Measurements from ENCODE around the gene COPS3.
"Not testable (repeated sequence)": the region's sequence is repeated elsewhere in the genome, so short reads cannot be mapped to it uniquely, and the experiment has no call there.

Gene COPS3

DNA sequence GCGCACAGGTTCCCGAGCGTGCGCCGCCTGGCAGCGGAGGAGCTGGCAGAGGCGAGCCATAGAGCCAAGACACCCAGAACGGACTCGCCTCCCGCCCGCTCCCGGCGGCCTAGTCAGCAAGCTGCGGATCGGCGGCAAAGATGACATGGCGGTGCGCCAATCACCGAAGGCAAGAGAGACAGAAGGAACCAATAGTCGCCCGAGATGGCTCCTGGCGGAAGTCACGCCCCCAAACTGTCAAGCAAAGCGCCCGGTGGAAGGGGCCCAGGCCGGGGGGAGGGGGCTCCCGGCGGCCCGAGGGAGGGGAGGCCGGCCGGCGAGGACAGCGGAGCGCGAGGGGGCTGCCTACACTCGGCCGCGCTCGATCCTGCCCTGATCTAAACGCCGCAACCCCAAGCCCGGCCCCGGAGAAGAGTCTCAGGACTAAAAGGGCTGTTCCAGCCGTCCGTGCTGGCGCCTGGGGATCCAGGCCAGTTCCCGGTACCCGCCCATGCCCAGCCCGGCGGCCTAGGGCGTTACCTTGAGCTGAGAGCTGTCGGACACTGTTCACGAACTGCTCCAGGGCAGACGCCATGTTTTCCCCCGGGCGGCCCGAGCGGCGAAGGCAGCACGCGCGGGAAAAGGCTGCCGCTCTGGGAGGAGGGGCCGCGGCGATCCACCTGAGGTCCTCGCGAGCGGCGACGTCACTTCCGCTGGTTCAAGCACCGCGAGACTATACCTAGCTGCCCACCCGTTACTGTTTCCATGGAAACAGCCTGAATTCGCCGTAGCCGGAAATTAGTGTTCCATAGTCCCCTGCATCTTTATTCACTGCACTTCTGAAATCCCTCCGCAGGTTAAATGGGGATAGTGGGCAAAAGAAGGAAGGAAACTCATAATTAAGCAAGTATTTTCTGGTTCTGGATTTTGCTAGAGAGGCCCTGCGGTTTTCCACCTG lies at the start of gene COPS3:
Gene COPS3 (minus strand): TSS at position 634 of the 937 bp plus-strand sequence. CDS start 60 bp downstream, at position 574.
- DNase-seq: peak; percentile 68

DNA sequence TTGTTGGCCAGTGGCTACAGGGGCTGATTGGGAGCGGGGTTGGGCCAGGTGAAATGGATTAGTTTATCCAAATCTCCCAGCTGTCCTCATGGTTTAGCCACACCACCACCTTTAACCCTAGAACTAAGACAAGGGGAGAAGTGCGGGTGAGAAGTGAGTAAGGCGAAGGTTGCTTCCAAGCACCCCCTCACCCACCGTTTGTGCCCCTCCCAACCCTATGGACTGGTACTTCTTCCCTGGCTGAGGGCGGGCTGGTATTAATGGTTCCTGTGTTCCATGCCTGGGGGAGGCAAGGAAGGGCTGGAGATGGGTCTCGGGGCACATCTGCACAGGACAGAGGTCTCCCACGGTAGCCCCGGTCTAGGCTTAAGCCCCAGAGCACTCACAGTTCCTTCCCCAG lies 47.2 kb upstream of the COPS3 start:
- no peak for DNase-seq

DNA sequence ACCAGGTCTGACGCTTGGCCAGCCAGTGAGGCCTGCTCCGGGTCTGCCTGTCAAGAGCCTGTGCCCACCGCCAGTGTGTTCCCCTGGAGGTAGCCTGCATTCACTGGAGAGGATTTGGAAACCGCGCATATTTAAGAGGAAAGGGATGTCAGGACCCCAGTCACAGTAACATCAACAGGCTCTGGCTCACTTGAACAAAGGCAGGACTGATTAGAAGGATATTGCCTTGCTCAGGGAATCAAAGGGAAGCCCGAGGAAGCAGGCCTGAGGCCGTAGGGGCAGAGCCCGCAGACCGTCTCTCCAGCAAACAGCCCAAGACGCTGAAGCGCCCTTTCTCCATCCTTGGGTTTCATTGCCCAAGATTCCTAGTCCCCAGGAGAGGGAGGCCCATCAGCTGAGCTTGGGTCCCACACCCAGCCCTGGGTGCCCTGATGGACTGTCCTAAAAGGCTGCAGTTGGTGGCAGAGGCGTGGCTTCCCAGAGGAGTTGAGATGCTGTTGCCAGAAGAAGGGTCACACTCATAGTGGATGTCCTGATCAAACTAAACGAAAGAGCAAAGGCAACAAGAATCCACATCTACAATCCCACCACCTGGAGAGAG lies 45.3 kb upstream of the COPS3 start:
- no peak for DNase-seq

DNA sequence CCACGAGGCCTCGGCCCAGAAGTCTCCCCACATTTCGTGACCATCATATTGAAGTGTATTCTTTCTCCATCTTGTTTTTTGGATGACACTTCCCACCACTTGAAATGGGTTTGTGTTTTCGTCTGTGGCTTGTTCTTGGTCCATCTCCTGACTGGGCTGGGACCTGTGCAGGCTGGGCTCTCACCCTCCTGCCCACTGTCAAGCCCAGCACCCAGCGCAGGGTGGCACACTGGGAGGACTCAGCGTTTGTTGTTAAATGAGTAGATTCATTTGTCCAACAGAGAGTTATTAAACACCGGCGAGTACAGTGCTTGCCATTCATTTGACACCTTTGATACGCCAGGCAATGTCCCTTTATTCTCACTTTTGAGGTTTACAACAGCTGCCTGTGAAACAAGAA lies 44.8 kb upstream of the COPS3 start:
- no peak for DNase-seq

DNA sequence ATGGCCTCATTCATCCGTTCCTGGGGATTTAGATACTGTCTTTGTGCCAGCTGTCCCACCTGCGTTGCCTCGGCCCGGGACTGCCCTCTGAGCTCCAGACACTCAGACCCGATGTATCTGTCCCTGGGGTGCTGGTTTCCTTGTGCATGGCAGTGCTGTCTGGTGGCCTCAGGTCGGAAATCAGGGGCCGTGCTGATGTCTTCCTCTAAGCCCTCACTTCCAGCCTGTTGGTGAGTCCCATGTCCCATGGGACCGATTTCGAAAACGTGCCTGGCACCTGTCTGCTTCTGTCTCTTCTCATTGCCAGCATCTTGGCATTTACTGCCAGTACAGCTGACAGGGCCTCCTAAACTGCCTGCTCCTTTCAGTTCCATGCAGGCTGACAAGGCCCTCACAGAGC lies 44.2 kb upstream of the COPS3 start:
- no peak for DNase-seq

DNA sequence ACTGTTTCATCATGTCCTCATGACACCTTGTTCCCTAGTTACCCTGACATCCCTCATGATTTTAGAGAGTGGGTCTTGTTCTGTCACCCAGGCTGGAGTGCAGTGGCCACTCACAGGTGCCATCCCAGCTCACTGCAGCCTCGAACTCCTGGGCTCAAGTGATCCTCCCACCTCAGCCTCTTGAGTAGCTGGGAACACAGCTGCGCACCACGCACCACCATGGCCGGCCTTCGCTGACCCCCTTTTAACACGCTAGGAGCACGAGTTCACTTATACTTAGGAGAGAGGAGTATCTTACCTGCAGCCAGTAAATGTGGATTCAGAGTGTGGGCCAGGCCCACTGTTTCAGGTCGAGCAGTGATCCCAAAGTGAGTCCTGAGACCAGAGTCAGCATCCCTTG lies 43.6 kb upstream of the COPS3 start:
- DNase-seq: no peak

DNA sequence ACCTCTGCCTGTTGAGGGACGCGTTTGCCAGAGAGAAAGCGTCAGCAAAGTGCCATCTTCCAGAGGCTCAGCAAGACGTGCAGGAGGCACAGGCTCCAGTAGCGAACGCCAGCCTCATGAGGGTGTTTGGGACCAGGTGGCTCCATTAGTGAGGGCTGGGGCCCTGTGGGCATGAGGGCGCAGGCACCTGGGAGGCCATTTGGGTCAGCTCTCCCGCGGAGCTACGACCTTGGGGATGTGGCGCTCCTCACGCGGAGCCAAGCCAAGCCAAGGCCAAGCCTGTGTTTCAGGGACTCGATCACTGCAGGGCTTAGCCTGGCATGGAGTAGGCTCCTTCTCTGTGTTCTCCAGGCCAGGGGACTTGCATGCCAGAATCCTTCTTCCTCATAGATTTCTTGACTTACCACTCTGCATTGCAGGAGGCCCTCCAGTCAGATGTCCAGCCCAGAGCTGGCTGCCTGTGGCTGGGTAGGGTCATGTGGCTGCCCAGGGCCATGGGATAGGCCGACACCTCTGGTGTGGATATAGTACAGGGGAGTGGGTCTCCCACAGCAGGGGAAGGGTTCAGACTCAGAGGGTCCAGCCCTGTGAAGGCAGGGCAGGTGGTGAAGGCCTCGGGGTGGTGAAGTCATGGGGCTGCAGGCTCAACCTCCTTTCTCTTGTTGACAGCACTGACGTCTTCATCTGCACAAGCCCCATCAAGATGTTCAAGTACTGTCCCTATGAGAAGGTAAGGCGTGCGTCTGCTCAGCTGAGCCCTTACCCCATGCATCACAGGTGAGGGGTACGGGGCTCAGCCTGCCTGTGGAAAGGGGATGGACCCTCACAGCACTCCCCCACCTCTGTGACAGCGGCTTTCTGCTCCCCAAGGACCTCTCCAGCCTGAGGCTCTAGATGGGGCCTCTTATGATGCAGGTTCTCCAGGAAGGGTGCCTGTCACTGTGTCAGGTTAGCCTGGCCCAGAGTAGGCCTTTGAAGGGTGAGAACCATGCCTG lies 41.8 kb upstream of the COPS3 start:
- no peak for DNase-seq

DNA sequence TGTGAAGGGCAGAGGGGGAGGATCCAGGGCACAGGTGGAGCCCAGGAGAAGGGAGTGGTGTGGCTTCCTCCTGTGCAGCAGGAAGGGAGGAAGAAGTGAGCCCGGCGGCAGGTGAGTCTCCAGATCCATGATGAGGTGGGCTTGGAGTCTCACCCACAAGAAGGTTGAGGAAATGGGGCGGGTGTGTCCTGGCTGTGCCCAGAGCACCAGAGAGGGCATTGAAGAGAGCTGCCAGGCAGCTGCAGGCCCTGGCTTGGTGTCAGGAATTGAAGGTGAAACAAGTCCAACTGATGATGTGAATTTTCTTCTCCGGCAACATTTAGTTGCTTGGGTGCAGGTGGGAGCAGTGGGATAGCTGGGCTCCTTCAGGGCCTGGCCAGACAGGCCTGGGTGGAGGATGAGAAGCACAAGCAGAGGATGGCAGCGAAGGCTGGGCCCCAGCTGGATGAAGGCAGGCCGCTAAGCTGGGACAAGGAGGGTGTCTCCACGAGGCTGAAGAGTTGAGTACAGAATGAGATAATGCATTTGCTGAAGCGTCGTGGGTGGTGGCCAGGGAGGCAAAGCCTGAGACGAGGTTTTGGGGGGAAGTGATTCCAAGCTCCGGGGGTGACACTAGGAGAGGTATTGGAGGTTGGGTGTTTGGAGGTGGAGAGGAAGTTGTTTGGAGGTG lies 40.4 kb upstream of the COPS3 start:
- DNase-seq: no peak

DNA sequence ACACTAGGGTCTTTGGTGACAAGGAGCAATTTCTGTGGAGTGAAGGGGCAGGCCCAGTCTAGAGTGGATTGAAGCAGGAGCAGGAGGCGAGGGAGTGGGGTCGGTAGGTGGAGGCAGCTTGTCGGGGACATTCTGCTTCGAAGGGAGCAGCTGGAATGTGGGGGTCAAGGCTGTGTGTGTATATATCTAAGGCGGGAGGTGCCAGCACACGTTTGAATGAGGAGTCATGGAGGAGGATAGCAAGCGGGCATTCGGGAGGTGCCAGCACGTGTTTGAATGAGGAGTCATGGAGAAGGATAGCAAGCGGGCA lies 39.8 kb upstream of the COPS3 start:
- DNase-seq: no peak

DNA sequence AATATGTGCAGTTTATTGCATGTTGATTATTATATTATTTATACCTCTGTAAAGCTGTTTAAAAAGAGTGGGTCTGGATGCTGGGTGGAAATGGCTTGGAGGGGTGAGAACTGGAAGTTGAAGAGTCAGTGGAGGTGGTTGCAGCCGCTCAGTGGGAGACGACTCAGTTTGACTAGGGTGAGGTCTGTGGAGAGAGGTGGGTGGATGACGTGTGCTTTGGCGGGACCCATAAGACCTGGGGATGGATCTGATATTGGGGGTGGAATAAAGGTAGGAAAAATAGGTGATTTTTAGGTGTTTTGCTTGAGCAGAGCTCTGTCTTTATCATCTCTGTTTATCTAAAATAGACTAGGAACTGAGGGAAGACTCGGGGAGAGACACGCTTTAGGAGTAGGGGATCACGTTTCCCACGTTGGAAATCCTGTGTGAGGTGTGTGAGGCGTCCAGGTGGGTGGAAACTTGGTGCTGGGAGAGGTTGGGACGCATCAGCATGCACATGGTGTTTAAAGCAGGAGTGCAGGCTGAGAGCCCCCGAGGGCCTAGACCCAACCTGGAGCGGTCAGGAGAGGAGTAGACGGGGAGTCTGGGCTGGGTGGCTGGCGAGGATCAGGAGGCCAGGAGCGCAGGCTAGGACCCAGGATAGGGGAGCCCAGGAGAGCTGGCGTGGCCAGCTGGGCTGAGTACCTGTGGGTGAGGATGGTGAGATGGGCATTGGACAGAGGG lies 39.3 kb upstream of the COPS3 start:
- DNase-seq: no peak

DNA sequence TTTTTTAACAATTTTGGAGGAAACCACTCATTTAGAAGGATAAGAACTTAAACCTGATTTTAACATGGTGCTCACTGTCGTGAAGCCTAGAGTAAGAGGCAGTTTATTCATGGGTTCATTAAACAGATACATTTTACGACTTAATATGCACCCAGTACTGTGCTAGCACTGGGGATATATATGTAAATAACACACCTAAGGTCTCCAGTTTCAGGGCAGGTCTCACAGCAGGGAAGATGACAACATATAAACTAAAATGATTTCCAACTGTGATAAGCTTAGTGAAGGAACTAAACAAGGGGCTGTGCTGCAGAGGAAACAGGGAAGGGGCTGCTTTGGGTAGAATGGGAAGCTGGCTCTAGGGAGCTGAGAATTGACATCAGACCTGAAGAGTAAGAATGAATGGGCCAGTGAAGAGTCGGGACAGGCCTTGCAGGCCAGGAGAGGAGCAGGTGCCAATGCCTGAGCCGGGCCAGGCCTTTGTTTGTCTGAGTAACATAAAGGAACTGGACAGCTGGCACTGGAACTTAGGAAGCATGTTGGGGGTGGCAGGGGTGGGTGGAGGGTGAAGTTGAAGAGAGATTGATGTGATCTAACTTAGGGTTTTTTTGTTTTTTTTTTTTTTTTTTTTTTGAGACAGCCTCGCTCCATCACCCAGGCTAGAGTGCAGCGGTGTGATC lies 34.2 kb upstream of the COPS3 start:
- no peak for DNase-seq

DNA sequence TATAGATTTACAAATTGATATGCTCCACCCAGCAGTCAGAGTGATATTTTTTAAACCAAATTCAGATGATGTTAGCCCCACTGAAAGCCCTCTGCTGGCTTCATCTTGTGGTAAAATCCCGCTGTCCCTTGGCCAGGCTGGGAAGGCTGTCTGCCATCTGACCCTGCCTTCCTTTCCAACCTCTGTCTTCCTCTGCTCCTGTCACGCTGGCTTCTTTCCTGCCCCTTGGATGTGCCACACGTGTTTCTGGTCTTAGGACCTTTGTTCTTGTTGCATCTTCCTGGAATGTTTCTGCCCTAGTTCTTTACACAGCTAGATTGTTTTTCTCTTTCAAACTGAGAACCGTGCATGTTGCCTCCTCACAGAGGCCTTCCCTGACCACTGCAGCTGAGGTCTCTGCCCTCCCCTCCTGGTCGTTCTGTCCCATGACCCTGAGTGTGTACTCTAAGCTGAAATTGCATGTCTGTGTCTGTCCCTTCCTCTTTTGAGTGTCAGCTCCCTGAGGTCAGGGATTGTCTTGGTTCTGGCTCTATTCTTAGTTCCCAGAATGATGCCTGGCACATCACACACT lies 33.5 kb upstream of the COPS3 start:
- DNase-seq: no peak

DNA sequence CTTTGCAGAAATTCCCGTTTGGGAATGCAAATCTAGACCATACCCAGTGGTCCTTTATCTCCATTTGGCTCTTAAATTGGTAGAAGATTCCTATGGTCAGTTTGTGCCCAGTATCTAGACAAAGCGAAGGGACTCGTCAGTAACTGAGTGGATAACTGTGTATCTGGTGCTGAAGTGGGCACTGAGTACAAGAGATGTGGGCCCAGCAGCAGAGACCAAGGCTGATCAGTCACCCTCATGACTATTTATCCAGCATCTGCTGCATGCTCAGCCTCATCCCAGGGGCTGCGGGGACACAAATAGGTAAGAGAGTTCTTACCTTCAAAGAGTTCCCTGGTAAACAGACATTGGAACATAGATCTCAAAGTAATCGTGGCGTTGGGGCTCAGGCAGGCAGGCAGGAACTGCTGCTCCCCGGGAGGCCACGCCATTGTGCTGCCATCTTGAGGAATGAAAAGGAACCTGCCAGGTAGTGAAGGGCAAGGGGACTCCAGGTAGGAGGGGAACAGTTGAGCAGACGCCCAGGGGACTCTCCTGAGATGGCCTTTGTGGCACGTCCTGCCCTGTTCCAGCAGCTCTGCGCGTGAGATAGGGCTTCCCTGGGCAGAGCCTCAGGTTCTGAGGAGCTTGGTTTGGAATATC lies 32.4 kb upstream of the COPS3 start:
- DNase-seq: no peak

DNA sequence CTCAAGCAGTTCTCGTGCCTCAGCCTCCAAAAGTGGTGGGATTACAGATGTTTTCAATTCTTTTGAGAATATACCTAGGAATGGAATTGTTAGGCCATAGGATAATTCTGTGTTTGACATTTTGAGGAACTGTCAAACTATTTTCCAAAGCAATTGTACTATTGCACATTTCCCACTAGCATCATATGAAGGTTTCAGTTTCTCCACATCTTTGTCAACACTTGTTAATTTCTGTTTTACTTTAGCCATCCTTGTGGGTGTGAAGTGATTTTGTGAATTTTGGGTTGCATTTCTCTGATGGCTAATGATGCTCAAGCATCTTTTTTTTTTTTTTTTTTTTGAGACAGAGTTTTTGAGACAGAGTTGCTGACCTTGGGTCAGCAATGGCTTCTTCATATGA lies 28.3 kb upstream of the COPS3 start:
- DNase-seq: no peak

DNA sequence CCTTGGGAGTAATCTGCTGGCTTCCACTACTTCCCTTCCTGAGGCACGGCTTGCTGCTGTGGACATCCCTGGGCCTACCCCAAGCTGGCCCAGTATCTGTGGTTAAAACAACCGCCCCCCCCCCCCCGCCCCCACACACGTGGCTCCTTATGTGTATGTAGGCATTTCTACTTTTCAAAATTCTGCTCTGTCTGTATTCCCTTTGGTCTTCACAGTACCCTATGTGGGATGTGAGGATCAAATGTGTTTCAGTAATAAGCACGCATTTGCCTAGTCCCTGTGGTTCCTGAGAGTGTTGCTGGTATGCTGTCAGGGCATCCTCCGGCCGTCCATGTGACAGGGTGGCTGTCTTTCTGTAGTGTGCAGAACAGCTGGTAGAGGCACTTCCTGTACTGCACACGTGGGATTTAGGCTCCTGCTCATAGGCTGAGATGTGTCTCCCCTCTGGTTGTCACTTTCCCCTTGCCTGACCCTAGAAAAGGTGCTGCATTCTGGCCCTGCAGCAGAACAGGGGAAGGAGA lies 24.3 kb upstream of the COPS3 start:
- no peak for DNase-seq

DNA sequence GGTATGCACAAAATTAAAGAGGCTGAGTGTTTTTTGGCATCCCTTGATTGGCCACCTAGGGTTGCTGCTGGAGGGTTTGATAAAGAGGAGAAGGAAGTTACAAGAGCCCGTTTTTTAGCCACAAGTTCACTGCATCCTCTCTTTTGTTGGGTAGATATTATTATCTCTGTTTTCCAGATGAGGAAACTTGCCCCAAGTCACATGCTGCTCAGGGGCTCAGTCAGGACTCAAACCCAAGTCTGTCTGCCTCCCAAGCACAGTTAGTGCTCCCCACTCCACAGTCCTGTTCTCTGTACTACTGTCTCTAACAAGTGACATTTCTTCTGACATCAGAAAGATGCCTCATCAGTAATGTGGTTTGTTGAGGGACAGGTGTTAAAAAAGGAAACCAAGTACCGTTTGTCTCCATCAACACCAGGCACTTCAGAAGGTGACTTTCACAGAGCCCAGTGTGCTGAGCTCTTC lies 23.5 kb upstream of the COPS3 start:
- DNase-seq: no peak

DNA sequence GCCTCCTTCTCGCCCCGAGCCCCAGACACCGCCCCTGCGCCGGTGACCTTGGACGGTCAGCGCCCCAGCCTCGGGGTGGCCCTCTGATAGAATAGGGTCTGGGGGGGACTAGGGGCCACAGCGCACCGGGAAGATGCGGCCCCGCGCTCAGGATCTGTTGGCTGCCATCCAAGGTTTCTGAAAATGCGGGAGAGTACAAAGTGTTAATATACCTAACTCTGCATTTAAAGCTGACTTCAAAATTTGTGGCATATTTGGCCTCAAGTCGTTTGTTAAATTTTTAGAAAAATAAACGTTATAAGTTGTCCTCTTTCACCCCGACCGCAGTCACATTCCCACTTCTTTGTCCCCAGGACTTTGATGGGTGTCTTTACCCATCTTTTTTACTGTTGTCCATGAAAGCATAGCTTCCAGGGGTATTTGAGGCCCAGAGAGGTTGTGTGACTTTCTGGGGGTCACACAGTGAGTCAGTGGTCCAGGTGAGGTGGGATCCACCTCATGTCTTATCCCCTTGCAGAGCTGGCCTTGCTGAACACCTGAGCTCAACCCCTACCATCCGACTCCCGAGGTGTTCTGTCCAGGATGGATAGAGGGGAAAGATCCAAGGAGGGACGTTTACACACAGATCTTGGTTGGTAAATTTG lies 22.9 kb upstream of the COPS3 start:
- DNase-seq: no peak

DNA sequence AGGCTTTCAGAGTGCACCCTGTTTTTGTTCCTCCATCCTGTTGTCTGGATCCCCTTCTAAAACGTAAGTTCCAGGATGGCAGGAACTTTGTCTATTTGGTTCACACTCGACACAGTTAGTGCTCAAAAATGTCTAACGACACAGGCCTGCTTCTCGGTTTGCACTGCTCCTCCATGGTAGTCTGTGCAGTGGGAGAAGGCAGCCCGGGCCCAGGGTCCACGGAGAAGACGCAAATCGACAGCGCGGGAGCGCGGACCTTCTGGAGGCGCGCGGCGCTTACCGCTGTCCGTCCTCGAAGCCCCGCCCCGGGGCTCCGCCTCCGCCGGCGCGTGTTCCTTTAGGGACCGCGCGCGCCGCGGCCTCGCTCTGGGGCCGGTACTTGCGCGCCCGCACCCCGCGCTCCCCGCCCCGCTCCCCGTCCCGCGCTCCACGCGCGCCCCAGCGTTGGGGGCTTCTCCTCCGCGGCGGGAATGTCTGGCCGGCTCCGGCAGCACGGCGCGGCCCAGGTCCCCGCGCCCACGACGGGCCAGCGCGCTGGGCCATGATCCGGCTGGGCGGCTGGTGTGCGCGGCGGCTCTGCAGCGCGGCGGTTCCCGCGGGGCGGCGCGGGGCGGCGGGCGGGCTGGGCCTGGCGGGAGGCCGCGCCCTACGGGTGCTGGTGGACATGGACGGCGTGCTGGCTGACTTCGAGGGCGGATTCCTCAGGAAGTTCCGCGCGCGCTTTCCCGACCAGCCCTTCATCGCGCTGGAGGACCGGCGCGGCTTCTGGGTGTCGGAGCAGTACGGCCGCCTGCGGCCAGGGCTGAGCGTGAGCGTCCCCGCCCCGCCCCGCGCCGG lies 22.2 kb upstream of the COPS3 start, which contains the start of gene NT5M:
Gene NT5M (plus strand): TSS at position 364 of the 837 bp plus-strand sequence. CDS start 178 bp downstream, at position 542.
- peak; percentile 32 for DNase-seq

DNA sequence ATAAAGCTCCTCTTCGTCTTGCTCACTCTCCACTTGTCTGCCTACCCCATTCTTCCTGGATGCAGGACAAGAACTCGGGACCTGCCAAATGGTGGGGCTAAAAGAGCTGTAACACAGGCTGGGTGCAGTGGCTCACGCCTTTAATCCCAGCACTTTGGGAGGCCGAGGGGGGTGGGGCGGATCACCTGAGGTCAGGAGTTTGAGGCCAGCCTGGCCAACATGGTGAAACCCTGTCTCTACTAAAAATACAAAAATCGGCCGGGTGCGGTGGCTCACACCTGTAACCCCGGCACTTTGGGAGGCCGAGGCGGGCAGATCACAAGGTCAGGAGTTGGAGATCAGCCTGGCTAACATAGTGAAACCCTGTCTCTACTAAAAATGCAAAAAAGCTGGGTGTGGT lies 20.6 kb upstream of the COPS3 start:
- not testable (repeated sequence) for DNase-seq
